GM23338 (cell line): ENCODE measurements around the gene HOXC12. TPM values are rescaled to one million over a fixed set of nuclear protein-coding genes. Genes with fewer than 3 reads are reported as not detected.

Experiments used
- ATAC-seq: fragments of 200-7000 bp; cut with Tn5 transposase; 3 replicates; pipeline ENCODE4 v1.9.1; 2020
- DNase-seq: peaks from one replicate; pipeline ENCODE4 v3.0.0-alpha.2; 2015; ENCODE audit warnings: low spot score
- H2AFZ ChIP-seq: fragments of 200-600 bp; sonication (generic); 2 replicates; pipeline ENCODE4 v1.8.0; 2016; ENCODE audit warnings: antibody characterized with exemption, mild to moderate bottlenecking, moderate library complexity
- H3F3A ChIP-seq: fragments of 200-600 bp; sonication (generic); replicated peaks from 2 replicates; pipeline ENCODE4 v1.8.0; 2017; ENCODE audit warnings: antibody characterized with exemption, mixed run types, low read depth
- H3K27ac ChIP-seq: fragments of 200-600 bp; sonication (generic); 2 replicates; pipeline ENCODE4 v1.6.1; 2016; ENCODE audit warnings: low read depth
- H3K27me3 ChIP-seq: fragments of 200-600 bp; sonication (generic); 2 replicates; pipeline ENCODE4 v1.8.0; 2016; ENCODE audit warnings: mild to moderate bottlenecking, mixed run types, moderate library complexity; ENCODE audit not compliant: insufficient read depth
- H3K36me3 ChIP-seq: fragments of 200-600 bp; sonication (generic); 2 replicates; pipeline ENCODE4 v1.8.0; 2016; ENCODE audit warnings: mild to moderate bottlenecking; ENCODE audit not compliant: insufficient read depth
- H3K4me1 ChIP-seq: fragments of 200-600 bp; sonication (generic); 2 replicates; pipeline ENCODE4 v1.8.0; 2016; ENCODE audit warnings: mild to moderate bottlenecking, moderate library complexity; ENCODE audit not compliant: insufficient read depth
- H3K4me2 ChIP-seq: fragments of 200-600 bp; sonication (generic); 2 replicates; pipeline ENCODE4 v1.7.1; 2017; ENCODE audit warnings: mixed run types
- H3K4me3 ChIP-seq: fragments of 200-600 bp; sonication (generic); 2 replicates; pipeline ENCODE4 v1.6.1; 2016; ENCODE audit warnings: mixed run types
- H3K79me2 ChIP-seq: fragments of 200-600 bp; sonication (generic); replicated peaks from 2 replicates; pipeline ENCODE4 v1.8.0; 2017; ENCODE audit warnings: mild to moderate bottlenecking; ENCODE audit not compliant: insufficient read depth
- H3K9me2 ChIP-seq: fragments of 200-600 bp; sonication (generic); 2 replicates; pipeline ENCODE4 v1.8.0; 2017; ENCODE audit not compliant: insufficient read depth
- H4K20me1 ChIP-seq: fragments of 200-600 bp; sonication (generic); replicated peaks from 2 replicates; pipeline ENCODE4 v1.8.0; 2017; ENCODE audit warnings: mild to moderate bottlenecking; ENCODE audit not compliant: insufficient read depth
- H3K27ac Mint-ChIP-seq: 2 replicates; pipeline ENCODE4 v1.8.0; 2020; ENCODE audit warnings: inconsistent platforms, mild to moderate bottlenecking, moderate library complexity, mixed read lengths
- H3K27me3 Mint-ChIP-seq: 3 replicates; pipeline ENCODE4 v1.8.0; 2022; ENCODE audit warnings: low read depth, mild to moderate bottlenecking, moderate library complexity, mixed read lengths, inconsistent platforms; ENCODE audit not compliant: insufficient read depth, poor library complexity
- H3K36me3 Mint-ChIP-seq: 3 replicates; pipeline ENCODE4 v1.8.0; 2021; ENCODE audit warnings: low read depth, mild to moderate bottlenecking, inconsistent platforms, moderate library complexity, mixed read lengths
- H3K4me1 Mint-ChIP-seq: 3 replicates; pipeline ENCODE4 v1.8.0; 2020; ENCODE audit warnings: mild to moderate bottlenecking, inconsistent platforms, mixed read lengths
- H3K4me3 Mint-ChIP-seq: 3 replicates; pipeline ENCODE4 v1.8.0; 2021; ENCODE audit warnings: moderate library complexity, mild to moderate bottlenecking, inconsistent platforms, mixed read lengths
- H3K9me3 Mint-ChIP-seq: 3 replicates; pipeline ENCODE4 v1.8.0; 2020; ENCODE audit warnings: moderate library complexity, mild to moderate bottlenecking, inconsistent platforms, mixed read lengths
- CREB1 ChIP-seq: fragments of 250-450 bp; sonication (Bioruptor Pico); IDR thresholded peaks from 2 replicates; pipeline ENCODE4 v1.5.0; 2020; ENCODE audit warnings: low read depth, mild to moderate bottlenecking, moderate library complexity
- CTCF ChIP-seq, 2 experiments: fragments of 200-600 bp in 1 of 2; sonication (generic) in 1 of 2; conservative IDR thresholded peaks; 2 replicates each; pipeline versions ENCODE4 v1.5.1 to v1.6.1; 2016 to 2017; ENCODE audit warnings: antibody characterized with exemption in 2 of 2, low read depth in 2 of 2, mild to moderate bottlenecking in 2 of 2, moderate library complexity in 1 of 2
- ETS1 ChIP-seq: IDR thresholded peaks from 2 replicates; pipeline ENCODE4 v1.6.1; 2016; ENCODE audit warnings: antibody characterized with exemption
- EZH2 ChIP-seq: fragments of 200-600 bp; sonication (generic); IDR thresholded peaks from one replicate; pipeline ENCODE4 v1.8.0; 2017; ENCODE audit warnings: antibody characterized with exemption, mild to moderate bottlenecking, low read depth; ENCODE audit not compliant: unreplicated experiment
- EZH2phosphoT487 ChIP-seq: fragments of 200-600 bp; sonication (generic); IDR thresholded peaks from one replicate; pipeline ENCODE4 v1.8.1; 2018; ENCODE audit warnings: antibody characterized with exemption; ENCODE audit not compliant: unreplicated experiment
- JUNB ChIP-seq: IDR thresholded peaks from one replicate; pipeline ENCODE4 v1.6.1; 2016; ENCODE audit warnings: antibody characterized with exemption; ENCODE audit not compliant: unreplicated experiment
- NANOG ChIP-seq: IDR thresholded peaks from 2 replicates; pipeline ENCODE4 v1.6.1; 2016; ENCODE audit warnings: antibody characterized with exemption, borderline replicate concordance
- POLR2AphosphoS5 ChIP-seq: IDR thresholded peaks from 2 replicates; pipeline ENCODE4 v1.6.1; 2016; ENCODE audit warnings: antibody characterized with exemption, low read depth
- REST ChIP-seq: IDR thresholded peaks from one replicate; pipeline ENCODE4 v1.6.1; 2018; ENCODE audit warnings: antibody characterized with exemption; ENCODE audit not compliant: unreplicated experiment
- STAT1 ChIP-seq: IDR thresholded peaks from one replicate; pipeline ENCODE4 v1.6.1; 2016; ENCODE audit warnings: antibody characterized with exemption; ENCODE audit not compliant: unreplicated experiment
- ZNF114 ChIP-seq: fragments of 250-450 bp; sonication (Bioruptor Pico); IDR thresholded peaks from 2 replicates; pipeline ENCODE4 v1.5.0; 2020; ENCODE audit warnings: mild to moderate bottlenecking, moderate library complexity
- ZNF331 ChIP-seq: fragments of 250-450 bp; sonication (Bioruptor Pico); IDR thresholded peaks from 2 replicates; pipeline ENCODE4 v1.5.0; 2020; ENCODE audit warnings: low read depth, mild to moderate bottlenecking, moderate library complexity
- ZNF462 ChIP-seq: fragments of 250-450 bp; sonication (Bioruptor Pico); IDR thresholded peaks from 2 replicates; pipeline ENCODE4 v1.5.0; 2020; ENCODE audit warnings: mild to moderate bottlenecking, moderate library complexity
- polyA plus RNA-seq: library from polyadenylated mRNA; unstranded; fragments of >200 nt; fragmentation: Nextera tagmentation; extraction: Ambion mirVana; gene quantifications from 2 replicates; pipeline ENCODE4 v1.2.1, GENCODE V29; 2016
- total RNA-seq: library from RNA; depleted of rRNA; stranded (reverse); fragments of >200 nt; shearing (Covaris generic); gene quantifications from 2 replicates; pipeline ENCODE4 v1.2.3, GENCODE V29; 2014

Gene HOXC12
- total and polyA plus RNA-seq, 2 experiments from 2014 or later: not detected

GRCh38 chr12:54006559-54007220 is 52.0 kb downstream of the HOXC12 start:
- H3F3A ChIP-seq: peaks cover 31% of the 10 kb centered on the region
- no peaks in the 10 kb centered on the region for H3K36me3 ChIP-seq
- H3K27ac ChIP-seq: no peak overlapping the region
- DNase-seq (no peak), ATAC-seq (no peak)
- peaks cover 34% of the 10 kb centered on the region for H4K20me1 ChIP-seq
- Mint-ChIP-seq H3K27ac (no peak overlapping the region), H3K36me3 (no peaks in the 10 kb centered on the region), H3K4me3 (no peak overlapping the region), H3K9me3 (no peaks in the 10 kb centered on the region; the same call in 1 of the 3 replicates), H3K27me3 (peaks cover 99% of the 10 kb centered on the region), H3K4me1 (peaks cover 27% of the 10 kb centered on the region)
- peak overlapping the region; percentile 64; the same call in 1 of the 2 replicates for H3K4me2 ChIP-seq
- no peaks in the 10 kb centered on the region for H3K9me2 ChIP-seq
- H3K4me3 ChIP-seq: no peak overlapping the region
- no peak overlapping the region for H2AFZ ChIP-seq
- no peak for TF ChIP-seq POLR2AphosphoS5
- TF ChIP-seq NANOG: no peak
- no peak for TF ChIP-seq CTCF (conservative IDR thresholded peaks at IDR 0.05; ENCODE audit: low read depth in 2 of 2)
- TF ChIP-seq JUNB: no peak
- no peak for TF ChIP-seq ZNF462 (CRISPR knock-in tag)
- TF ChIP-seq ZNF114 (CRISPR knock-in tag): no peak
- TF ChIP-seq REST: no peak
- no peak for TF ChIP-seq ZNF331 (CRISPR knock-in tag)
- no peak for TF ChIP-seq STAT1
- no peak for TF ChIP-seq ETS1
- TF ChIP-seq CREB1 (CRISPR knock-in tag): no peak
- no peak for TF ChIP-seq EZH2
- TF ChIP-seq EZH2phosphoT487: no peak
- peaks cover 21% of the 10 kb centered on the region for H3K4me1 ChIP-seq
- no peaks in the 10 kb centered on the region for H3K79me2 ChIP-seq
- H3K27me3 ChIP-seq: peaks cover 100% of the 10 kb centered on the region
